GM18858 (cell line): Measurements from ENCODE around the gene ELAVL1.

Experiments
- ATAC-seq: cut with Tn5 transposase; IDR thresholded peaks from one replicate; pipeline ENCODE4 v1.9.1; 2021; ENCODE audit not compliant: unreplicated experiment

Gene ELAVL1

DNA sequence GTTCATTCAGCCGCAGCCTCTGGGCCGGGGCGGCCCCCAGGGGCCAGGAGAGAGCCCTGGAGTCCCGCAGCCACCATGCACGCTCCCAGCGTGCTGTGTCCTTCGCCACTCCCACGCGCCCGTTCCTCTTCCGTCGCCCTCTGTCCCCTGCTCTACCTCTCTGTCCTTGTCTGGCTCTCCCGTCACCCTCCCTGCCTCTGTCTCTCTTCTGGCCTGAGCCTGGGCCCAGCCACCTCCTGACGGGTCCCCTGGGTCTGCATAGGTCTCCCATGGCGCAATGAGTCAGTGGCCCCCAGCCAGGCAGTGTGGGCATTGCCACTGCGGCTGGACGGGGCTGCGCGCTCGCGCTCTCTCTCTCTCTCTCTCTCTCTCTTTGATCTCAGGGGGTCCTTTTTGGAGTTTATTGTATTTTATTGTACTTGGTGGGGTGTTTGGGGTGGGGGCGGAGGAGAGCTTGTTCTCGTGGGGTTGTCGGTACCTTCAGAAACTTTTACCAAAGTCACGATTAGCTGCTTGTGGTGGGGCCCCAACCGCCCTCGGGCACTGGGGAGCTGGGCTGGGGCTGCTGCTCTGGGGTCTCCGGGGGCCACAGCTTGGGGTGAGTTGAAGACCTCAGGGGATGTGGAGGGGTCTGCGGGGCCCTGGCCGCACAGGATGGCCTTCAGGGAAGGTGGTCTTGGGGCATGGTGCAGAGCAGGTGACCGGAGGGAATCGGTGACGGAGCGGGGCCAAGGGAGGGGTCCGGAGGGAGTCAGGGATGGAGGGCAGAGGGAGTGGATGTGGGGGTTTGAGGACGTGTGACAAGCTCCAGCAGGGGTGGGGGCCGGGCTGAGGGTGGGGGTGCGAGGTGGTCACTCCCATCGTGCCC is 92.5 kb downstream of the ELAVL1 start:
- no peak for ATAC-seq

DNA sequence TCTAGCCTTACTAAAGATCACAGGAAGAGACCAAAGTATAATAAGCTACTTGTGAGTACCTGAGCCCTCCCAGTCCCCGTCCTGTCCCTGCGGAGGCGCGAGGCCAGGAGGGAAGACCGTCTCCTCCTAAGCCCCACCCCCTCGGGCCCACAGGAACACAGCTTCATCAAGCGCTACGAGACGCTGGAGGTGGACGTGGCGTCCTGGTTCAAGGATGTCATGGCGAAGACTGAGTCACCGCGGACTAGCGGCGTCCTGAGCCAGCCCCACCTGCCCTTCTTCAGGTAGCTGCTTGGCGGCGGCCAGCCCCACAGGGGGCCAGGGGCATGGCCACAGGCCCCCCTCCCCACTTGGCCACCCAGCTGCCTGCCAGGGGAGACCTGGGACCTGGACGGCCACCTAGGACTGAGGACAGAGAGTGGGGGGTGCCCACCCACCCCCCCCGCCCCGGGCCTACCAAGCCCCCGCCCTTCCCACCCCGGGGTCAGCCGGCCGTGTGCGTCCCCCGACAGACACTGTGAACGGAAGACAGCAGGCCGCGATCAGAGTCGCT is 93.2 kb downstream of the ELAVL1 start:
- ATAC-seq: no peak

DNA sequence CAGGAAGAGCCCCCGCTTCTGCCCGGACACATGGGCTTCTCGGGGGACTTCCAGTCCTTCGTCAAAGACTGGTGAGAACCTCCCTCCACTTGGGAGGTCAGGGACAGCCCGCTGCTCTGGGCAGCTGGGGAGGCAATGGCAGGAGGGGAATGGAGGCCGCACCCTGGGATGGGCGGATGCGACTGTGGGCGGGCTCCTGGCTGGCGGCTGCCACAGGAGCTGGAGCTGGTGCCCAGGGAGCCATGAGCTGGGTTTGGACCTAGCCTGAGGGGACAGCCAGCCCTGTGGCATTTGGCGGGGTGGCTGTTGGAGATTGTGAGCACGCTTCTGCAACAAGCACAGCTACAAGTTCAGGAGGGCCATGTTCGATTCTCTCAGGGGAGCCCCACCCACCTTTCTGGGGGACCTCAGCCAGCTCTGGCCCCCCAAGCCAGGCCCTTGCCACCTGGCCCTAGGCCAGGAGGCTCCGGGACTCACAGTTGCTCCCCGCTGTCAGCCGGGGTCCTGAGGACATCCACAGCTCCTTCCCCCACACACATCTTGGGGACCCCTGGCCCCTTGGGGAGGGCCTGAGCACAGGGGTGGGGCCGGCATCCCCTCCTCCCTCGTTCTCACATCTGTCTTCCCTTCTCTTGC is 93.8 kb downstream of the ELAVL1 start:
- ATAC-seq: no peak

DNA sequence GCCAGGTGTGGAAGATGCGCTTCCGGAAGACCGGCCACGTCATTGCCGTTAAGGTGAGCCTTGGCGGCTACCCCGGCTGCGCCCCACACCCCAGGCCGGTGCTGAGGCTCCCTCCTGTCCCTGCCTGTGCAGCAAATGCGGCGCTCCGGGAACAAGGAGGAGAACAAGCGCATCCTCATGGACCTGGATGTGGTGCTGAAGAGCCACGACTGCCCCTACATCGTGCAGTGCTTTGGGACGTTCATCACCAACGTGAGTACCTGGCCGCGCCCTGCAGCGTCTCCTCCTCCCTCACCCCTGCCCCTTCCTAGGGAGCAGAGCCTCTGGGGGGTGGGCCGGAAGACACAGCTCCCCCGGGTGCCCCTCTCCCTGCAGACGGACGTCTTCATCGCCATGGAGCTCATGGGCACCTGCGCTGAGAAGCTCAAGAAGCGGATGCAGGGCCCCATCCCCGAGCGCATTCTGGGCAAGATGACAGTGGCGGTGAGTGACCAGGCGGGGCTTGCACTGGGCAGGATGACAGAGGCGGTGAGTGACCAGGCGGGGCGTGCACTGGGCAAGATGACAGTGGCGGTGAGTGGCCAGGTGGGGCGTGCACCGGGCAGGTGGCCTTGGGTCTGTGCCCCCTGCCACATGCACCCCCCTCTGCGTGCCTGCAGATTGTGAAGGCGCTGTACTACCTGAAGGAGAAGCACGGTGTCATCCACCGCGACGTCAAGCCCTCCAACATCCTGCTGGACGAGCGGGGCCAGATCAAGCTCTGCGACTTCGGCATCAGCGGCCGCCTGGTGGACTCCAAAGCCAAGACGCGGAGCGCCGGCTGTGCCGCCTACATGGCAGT is 94.9 kb downstream of the ELAVL1 start:
- ATAC-seq: no peak

DNA sequence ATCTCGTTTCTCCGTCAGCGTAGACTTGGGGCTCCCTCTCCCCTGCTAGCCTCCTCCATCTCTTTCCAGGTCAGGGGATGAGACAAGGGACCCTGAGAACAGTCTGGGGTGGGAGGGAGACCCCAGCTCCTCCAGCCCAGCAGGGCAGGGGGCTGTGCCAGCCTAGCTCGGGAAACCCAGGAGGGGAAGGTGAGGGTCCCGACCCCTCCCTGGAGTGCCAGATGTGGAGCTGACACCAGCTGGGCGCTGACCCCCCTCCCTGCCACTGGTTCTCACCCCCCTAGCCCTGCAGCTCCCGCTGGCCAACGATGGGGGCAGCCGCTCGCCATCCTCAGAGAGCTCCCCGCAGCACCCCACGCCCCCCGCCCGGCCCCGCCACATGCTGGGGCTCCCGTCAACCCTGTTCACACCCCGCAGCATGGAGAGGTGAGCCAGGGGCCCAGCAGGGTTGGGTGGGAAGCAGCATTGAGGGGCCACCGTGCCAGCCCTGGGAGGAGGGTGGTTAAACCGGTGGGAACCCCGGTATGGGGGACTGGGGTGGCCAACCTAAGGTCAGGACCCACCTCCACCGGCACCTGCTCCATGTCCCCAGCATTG is 95.9 kb downstream of the ELAVL1 start:
- no peak for ATAC-seq

DNA sequence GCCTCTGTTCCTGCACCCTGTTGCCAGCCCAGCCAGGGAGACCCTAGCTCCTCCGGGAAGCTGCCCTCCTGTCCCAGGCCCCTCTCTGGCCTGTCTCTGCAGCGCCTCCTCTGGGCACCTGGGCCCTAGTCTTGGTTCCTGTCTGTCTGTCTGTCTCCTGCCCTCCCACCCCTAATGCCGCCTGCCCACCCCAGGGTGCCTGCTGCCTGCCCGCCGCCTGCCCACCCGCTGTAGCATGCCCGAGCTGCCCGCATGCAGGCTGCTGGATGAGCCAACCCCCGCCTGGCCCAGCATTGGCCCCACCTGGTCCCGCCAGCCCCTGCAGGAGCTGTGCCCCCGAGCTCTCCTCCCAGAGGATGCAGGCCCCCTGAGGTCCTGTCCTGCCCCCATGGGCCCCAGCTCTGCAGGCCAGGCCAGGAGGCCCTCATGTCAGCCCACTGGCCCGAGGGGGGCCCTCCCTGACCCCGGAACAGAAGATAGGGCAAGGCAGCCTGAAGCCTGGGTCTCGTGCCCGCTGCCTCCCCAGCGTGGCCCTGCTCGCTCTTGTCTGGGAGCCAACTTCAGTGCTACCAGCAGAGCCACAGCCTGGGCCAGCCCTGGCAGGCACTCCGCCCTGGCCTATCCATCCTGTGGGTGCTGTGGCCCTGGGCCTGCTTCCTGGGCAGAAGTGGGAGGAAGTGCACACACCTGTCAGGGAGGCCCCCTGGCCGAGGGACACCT is 96.5 kb downstream of the ELAVL1 start:
- ATAC-seq: no peak
